GM19035 (cell line): ENCODE measurements around the gene FBXO40.
A peak's percentile ranks its signal among the peaks of the same experiment; 100 is the strongest.

Experiments
- ATAC-seq: cut with Tn5 transposase; IDR thresholded peaks from one replicate; pipeline ENCODE4 v1.9.1; 2021; ENCODE audit not compliant: unreplicated experiment

Gene FBXO40

DNA sequence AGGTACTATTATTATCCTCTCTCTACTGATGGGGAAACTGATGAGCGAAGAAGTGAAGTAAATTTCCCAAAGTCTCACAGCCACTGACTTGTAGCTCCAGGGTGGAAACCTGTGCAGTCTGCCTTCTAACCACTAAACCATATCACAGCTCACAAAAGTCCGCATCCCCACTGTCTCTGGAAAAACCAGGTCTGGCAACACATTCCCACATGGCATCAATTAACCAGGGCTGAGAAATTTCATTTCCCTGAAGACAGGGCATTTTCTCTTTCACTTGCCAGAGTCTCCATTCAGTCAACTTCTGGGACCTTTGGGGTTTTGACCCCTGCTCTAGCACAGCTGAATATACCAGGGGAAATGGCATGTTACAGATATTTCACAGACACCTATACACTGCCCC is 26.5 kb downstream of the FBXO40 start:
- ATAC-seq, result no peak

DNA sequence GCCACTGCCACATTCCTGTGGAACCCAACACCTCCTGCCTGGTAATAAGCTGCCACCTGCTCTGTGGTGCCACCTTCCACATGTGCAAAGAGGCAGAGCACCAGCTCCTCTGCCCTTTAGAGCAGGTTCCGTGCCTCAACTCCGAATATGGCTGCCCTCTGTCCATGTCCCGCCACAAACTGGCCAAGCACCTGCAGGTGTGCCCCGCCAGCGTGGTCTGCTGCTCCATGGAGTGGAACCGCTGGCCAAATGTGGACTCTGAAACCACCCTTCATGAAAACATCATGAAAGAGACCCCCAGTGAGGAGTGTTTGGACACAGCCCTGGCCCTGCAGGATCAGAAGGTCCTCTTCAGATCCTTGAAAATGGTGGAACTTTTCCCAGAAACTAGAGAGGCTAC is 28.3 kb downstream of the FBXO40 start:
- no peak for ATAC-seq

DNA sequence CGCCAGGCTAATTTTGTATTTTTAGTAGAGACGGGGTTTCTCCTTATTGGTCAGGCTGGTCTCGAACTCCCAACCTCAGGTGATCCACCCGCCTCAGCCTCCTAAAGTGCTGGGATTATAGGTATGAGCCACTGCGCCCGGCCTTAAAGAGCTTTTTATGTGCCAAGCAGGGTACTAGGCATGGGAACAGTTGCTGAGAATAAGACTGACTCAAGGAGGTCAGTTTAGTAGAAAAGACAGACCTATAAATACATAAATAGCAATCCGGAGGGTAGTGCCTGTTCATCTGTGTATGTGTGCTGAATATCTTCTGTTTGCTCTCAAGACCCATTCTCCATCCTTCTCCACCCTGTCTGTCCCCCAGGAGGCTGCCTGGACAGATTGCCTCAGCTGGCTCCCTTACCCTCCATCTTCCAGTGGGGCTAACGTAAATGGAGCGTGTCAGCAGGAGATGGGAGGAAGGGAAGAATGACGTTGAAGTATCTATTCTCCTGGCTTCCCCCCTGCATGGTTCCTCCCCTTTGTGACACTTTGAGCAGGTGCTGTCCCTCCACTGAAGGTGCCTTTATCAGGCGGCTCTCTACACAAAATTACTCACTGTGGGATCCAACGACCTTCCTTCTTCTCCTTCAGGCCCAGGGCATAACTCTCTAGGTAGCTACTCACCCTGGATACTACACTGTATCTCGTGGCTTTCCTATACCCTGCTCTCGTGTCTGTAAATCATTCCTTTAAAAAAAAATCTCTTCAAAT is 31.1 kb downstream of the FBXO40 start:
- no peak for ATAC-seq

DNA sequence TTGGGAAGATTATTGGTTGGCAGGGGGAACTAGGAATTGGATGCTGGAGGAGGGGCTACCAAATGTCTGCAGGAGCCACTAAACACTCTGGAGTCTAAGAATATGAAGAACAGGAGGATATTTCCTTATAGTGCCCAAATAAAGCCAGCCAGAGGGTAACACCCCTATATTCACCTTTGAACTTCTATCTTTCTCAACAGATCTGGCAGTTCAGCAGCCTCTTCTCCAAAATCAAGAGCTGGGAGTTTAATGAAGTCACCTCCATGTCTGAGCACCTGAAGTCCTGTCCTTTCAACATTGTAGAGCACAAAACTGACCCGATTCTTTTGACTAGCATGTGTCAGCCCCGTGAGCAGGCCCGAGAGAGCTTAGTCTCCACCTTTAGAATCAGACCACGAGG is 33.3 kb downstream of the FBXO40 start:
- ATAC-seq, result no peak

DNA sequence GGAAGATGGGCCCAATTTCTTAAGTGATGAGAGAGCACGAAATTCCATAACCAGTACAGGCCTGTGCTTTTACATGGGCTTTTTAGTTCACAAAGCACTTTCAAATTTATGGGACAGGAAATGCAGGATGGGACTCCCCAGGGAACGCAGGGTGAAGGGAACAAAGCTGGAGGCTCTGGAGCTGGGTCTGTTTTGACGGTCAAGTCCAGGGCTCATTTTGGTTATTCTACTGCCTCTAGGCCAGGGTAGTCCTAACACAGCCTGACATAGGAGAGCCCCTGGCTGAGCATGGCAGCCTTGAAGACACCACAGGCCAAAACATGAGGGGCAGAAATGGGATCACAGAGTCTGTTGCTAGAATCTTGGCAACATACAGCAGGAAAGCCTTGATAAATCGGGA is 34.0 kb downstream of the FBXO40 start:
- no peak for ATAC-seq

DNA sequence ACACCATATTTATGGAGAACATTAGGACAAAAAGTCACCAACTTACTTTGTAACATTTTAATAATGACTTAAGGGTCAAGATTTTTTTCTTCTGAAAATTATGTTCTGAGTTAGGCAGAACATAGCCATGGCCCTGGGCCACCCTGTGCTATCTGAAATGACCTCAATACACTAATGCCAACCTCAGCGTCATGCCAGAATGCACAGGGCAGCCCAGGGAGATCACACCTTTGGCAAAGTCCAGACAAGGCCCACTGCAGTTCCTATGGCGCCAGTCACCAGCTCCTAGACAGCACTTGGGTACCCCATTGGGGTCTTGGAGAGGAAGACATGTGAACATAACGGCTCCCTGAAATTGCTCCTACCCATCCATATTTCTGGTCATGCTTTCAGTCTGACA is 34.4 kb downstream of the FBXO40 start:
- no peak for ATAC-seq

DNA sequence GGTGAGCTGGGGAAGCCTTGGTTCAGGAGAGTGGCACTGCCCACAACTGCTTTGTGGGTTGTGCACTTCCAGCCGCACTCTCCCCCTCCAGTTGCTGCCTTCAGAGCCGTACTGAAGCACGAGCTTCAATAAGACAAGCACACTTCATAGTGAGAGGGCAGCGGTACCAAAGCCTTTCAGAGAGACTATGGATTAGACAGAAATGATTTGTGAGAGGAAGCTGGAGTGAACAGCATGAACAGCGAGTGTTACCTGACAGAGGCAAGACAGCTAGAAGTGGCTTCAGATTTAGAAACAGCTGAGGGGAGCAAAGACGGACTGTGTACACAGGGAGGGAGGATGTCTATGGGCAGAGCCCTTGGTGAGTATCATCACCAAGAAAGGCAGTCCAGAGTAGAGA is 36.4 kb downstream of the FBXO40 start:
- no peak for ATAC-seq

DNA sequence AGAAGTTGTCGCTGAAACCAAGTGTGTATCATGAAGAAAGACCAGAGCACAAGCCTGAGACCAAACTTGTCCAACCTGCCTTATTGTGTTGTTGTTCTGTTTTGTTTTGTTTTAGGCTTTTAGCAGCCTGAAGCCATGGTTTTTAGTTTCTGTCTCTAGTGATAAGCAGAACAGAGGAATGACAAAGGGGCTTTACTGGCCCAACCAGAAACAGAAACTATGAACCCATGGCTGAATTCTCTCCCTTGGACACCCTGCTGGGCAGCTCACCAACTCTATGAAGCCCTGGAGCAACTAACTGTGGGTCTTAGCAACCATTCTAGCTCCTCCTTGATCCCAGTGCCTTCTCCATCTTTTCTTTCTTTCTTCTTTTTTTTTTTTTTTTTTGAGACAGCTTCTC is 37.2 kb downstream of the FBXO40 start:
- ATAC-seq, result no peak

DNA sequence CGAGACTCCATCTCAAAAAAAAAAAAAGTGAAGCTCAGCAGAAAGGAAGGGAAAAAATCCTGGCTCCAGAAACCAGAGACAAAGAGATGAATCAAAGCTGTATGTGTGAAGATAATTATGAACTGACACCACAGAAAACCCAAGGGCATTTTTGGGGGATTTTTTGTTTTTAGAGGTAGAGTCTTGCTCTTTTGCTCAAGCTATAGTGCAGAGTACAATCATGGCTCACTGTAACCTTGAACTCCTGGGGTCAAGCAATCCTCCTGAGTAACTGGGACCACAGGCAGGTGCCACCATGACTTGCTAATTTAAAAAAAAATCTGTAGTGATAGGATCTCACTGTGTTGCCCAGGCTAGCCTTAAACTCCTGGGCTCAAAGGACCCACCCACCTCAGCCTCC is 44.7 kb downstream of the FBXO40 start:
- ATAC-seq, result no peak

DNA sequence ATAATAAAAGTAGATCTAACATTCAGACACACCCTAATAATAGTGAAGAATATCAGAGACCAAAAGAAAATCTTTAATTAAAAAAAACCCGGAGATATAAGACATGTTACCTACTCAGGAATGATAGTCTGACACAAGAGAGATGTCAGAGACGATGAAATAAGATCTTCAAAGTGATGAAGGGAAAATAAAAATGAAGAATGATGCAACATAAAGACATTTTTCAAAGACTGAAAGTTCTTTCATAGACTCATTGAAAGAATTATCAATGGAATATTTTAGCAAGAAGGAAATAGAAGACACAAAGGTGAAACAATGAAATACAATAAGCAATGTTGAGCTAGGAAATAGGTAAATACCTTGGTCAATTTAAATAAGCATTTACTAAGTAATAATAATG is 47.9 kb downstream of the FBXO40 start:
- no peak for ATAC-seq

DNA sequence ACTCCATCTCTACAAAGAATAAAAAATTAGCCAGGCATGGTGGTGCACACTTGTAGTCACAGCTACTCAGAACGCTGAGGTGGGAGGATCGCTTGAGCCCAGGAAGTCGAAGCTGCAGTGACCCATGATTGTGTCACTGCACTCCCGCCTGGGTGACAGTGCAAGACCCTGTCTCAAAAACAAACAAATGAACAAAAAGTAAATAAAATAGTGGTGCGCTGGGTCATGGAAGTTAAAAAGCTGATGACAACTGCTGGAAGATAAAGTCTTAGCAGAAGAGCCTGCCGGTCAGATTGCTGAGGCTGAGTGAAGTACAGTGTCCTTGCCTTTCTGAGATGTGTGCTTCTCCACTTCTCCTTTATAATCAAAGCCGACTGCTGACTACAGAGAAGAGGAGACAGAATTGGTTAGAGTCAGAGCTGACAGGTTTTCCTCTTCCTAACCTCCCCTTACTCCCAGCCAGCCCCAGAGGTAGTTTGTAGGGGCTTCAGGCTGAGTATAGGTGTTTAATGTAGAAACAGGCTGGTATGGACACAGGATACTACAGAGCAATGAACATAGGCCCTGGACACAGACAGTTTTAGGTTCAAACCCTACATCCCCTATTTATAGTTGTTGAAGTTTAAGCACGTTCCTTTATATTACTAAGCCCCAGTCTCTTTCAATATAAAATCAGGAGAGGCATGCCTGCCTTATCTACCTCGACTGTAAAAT is 49.6 kb downstream of the FBXO40 start:
- ATAC-seq, result no peak

DNA sequence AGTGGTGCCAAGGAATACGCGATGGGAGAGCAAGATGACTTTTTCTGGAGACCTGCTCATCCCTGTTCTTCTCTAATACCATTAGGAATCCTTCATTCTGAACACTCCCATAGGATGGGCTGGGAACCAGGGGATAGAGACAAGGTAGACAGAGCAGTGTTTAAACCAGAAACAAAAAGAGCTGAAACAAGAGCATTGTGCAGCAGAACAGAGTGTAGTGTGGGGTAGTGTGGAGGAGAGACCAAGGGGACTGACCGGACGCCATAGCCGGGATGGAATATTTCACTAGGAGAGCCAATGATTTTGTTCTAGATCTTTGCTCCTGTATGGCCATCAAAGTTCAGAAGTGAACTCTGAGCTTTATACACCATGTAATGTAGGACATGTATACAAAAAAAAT is 51.9 kb downstream of the FBXO40 start:
- ATAC-seq, result no peak

DNA sequence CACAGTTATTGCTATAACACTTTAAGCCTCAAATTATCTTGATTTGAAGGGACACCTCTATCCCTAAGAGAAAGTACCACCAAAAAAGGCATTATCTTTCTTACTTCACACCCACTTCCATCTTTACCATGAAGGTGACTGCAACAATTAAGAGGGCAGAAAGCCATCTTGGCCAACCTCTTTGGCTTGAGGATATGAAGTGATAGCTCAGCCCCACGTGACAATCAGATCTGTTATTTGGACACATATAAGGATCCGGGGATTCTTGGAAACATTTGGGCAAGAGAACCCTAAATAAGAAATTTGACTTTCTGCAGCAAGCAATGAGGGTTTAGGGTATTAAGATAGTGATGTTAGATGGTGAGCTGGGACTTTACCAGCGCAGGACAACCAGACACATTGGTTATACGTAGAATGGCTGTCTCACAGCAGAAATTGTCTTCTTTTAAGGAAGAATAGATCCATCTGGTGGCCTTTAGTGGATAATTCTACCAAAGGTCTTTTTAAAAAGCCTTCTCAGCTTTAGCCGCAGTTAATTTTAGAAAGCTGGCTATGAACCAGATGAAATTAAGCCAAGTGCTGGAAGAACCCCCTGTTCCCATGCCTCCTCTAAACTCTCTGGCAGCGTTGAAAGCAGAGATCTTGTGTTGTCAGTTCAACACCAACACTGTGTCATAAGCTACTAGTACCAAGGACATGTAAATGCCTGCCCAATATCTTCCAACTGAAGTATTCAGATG is 55.2 kb downstream of the FBXO40 start:
- ATAC-seq, result no peak

DNA sequence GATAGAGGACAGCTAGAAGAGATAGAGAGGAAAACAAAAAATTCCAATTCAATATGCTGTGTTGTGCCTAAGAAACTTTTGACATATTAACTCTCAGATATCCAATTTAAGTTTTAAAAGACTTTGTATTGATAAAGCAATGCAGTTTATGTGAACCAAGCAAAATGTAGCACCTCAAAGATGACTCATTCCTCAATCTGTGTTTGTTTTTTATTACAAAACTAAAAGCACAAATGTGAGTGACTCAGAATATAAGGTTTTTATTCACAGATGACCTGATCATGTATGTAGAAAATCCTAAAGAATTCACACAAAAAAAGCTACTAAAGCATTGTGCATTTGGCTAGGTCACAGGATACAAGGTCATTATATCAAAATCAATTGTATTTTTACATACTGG is 56.5 kb downstream of the FBXO40 start:
- no peak for ATAC-seq

DNA sequence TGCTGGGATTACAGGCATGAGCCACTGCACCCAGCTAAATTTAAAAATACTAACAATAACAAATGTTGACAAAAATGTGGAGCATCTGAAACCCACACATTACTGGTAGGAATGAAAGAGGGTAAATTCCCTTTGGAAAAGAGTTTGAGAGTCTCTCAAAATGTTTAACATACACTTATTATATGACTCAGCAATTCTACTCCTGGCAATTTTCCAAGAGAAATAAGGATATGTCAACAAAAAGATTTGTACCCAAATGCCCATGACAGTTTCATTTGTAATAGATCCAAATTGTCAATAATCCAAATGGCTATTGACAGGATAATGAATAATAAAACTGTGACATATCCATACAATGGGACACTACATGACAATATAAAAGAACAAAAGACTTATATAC is 58.5 kb downstream of the FBXO40 start:
- ATAC-seq, result no peak

DNA sequence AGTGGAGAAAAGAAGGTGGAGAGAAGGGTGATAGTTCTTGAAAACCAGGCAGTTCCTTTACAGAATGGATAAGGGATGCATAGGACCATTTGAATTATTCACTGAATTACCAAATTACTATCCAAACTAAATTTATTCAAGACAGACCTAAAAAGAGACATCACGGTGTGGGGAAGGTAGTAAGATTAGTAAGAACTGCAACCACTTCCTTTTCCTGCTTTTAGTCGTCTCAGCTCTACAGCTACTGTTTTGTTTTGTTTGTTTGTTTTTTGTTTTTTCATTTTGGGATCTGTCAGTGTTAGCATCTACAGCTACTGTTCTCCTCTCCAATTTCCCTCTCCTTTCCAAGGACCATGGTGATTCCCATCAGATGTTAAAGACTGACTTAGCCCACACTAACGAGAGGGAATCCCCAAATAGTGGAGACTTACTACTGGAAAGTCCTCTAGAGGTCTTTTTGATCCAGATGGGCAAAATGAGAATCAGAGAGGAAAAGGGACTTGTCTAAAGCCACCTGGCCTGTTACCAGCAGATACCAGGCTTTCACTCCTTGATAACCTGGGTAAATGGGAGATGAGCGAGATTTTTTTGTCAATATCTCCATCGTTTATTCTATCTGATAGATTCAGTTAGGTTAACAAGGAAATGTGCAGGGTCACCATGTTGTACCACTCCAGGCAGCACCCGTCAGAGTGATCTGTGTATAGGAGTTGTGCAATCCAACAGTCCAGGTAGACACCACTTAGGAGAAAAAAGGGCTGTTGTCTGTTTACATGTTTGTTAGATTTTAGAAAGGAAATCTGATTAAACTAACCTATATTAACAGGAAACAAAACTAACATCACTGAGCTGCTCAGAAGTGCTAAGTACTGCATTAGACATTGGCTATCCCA is 61.6 kb downstream of the FBXO40 start:
- peak; percentile 71 for ATAC-seq

DNA sequence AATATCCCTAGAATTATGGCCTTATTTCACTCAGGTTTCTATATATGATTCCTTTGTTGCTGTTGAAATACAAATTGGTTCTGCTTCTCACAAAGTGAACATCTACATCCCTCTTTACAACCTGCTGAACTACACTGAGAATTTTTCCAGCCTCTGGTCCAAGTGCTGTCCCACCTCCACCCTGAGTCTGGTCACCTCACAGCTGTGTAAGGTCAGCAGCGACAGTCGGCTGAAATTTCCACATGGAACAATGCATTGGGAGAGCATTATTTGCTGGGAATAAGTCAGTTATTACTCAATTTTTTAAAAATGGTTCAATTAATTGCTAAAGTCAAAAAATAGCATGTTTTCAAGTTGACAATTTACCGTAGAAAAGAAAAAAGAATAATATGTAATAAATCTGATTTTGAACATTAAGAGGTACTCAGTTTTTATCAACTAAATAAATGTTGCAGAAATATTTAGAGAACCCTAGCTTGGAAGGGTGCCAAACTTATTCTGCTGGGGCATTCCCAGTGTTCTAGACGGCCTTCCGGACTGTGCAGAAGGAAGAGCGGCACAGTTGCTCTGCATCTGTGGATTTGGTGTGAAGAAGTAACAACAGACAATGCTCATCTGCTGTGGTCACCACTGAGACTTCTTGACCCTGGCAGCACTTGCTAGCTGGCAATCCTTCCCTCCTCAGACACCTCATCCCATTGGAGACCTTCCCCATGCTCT is 65.7 kb downstream of the FBXO40 start:
- ATAC-seq, result no peak

DNA sequence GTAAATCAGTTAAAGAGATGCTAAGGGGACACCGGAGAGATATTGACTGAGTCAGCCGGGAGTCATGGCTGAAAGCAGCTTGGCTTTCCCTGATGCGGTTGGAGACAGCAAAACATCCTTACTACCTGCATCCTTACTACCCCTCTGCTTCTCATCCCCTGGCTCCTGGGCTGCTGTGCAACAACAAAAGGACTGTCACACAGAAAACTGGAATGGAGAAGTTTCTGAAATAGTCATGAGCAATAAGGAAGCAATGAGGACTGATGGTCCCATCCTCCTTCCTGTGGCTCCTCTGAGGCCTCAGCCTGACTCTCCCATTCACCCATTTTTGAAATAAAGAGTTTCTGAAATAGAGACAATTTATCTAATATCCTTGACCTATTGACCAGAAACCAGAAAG is 66.4 kb downstream of the FBXO40 start:
- no peak for ATAC-seq

DNA sequence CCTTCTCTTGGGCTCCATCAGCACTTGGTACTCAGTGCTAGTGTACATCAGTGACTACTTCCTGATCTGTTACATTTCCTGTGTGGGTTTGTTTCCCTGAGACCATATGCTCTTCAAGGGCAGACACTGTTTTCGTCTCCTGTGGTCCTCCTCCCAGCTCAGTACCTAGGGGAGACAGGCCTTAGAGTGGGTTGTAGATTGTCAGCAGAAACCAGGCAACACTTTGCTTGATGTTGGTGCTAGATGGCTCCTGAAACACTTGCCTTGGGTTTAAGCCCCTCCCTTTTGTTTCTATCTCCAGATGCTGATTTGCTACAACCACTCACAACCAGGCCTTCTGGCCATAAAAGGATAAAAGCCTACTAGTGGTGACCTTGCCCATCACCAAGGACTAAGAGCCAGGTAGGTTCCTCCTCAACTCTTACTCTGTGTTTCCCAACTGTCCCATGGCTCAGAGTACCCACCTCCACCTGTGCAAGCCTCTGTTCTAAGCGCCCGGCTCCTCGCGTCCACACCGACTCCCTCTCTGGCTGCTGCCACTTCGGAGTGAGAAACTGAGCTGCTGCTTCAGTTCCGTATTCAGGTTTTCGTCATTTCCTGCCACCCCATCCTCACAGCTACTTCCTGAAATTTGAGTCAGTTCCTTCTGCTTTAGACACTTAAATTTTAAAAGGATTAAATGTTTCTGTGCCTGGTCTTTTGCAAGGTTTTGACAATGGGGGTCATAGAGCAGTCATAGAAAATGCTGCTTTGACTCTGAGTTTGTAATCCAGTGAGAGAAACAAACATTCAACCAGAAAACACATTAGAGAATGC is 67.4 kb downstream of the FBXO40 start, which contains the start of gene HCLS1:
HCLS1 (minus strand) TSS at position 548 of the 816 bp plus-strand sequence. CDS start 2,556 bp downstream, outside the sequence.
- ATAC-seq, result peak; percentile 80
